ENCODE measurements around the gene DLL1.

The DLL1 gene

GRCh38 chr6:170295510-170296422, 4.9 kb upstream of the DLL1 start:
- in situ Hi-C loops (cut with MboI; ENCODE audit: low sequenced_read_pairs) = no loop called here

GRCh38 chr6:170294813-170295509, 4.1 kb upstream of the DLL1 start:
- in situ Hi-C loops (cut with MboI; ENCODE audit: low sequenced_read_pairs) = no loop called here

- in situ Hi-C loops (cut with MboI; ENCODE audit: low sequenced_read_pairs) = no loop called here
Measured at GRCh38 chr6:170294298-170294730, 3.4 kb upstream of the DLL1 start.

- in situ Hi-C loops (cut with MboI; ENCODE audit: low sequenced_read_pairs) = no loop called here
Measured at GRCh38 chr6:170293341-170294231, 2.7 kb upstream of the DLL1 start.

GRCh38 chr6:170292407-170293158, 1.7 kb upstream of the DLL1 start:
- in situ Hi-C loops (cut with MboI; ENCODE audit: low sequenced_read_pairs) = no loop called here

- in situ Hi-C loops (cut with MboI; ENCODE audit: low sequenced_read_pairs) = no loop called here
Measured at GRCh38 chr6:170292111-170292406, 1.2 kb upstream of the DLL1 start.

- in situ Hi-C loops (cut with MboI; ENCODE audit: low sequenced_read_pairs) = no loop called here
Measured at GRCh38 chr6:170291271-170292110, 613 bp upstream of the DLL1 start.

GRCh38 chr6:170289951-170290295, 955 bp downstream of the DLL1 start:
- in situ Hi-C loops (cut with MboI; ENCODE audit: low sequenced_read_pairs) = no loop called here

- in situ Hi-C loops (cut with MboI; ENCODE audit: low sequenced_read_pairs) = no loop called here
Measured at GRCh38 chr6:170289180-170289931, 1.5 kb downstream of the DLL1 start.

- in situ Hi-C loops (cut with MboI; ENCODE audit: low sequenced_read_pairs) = no loop called here
Measured at GRCh38 chr6:170288852-170289179, 2.1 kb downstream of the DLL1 start.

GRCh38 chr6:170288091-170288631, 2.7 kb downstream of the DLL1 start:
- in situ Hi-C loops (cut with MboI; ENCODE audit: low sequenced_read_pairs) = no loop called here

- in situ Hi-C loops (cut with MboI; ENCODE audit: low sequenced_read_pairs) = no loop called here
Measured at GRCh38 chr6:170287371-170287876, 3.5 kb downstream of the DLL1 start.

- in situ Hi-C loops (cut with MboI; ENCODE audit: low sequenced_read_pairs) = no loop called here
Measured at GRCh38 chr6:170286934-170287265, 4.0 kb downstream of the DLL1 start.

GRCh38 chr6:170286246-170286933, 4.5 kb downstream of the DLL1 start:
- in situ Hi-C loops (cut with MboI; ENCODE audit: low sequenced_read_pairs) = no loop called here

GRCh38 chr6:170285482-170285881, 5.4 kb downstream of the DLL1 start:
- in situ Hi-C loops (cut with MboI; ENCODE audit: low sequenced_read_pairs) = no loop called here

- in situ Hi-C loops (cut with MboI; ENCODE audit: low sequenced_read_pairs) = no loop called here
Measured at GRCh38 chr6:170284866-170285469, 5.9 kb downstream of the DLL1 start.

- in situ Hi-C loops (cut with MboI; ENCODE audit: low sequenced_read_pairs) = no loop called here
Measured at GRCh38 chr6:170284126-170284773, 6.6 kb downstream of the DLL1 start.

Measured in HL-60/S4 treated with retinoic acid at 250 ng/mL for 4 days and 3 days (cell line).